NCI-H1417 (cell line): ENCODE measurements around the gene PSMA5.

Experiments used
- DNase-seq, 3 experiments: peaks; one replicate each; lab custom pipeline; 2025; lab: John Stamatoyannopoulos, UW

The PSMA5 gene

GRCh38 chr1:109367626-109368025 is 58.6 kb downstream of the PSMA5 start:
- DNase-seq: no peak

- DNase-seq: no peak
These were observed 60.5 kb downstream of the PSMA5 start for GRCh38 chr1:109365642-109366204.

- DNase-seq: no peak
These were observed 64.6 kb downstream of the PSMA5 start for GRCh38 chr1:109361649-109362048.

GRCh38 chr1:109361069-109361468 is 65.2 kb downstream of the PSMA5 start:
- no peak for DNase-seq

- DNase-seq: peak in 1 of 3 experiments; percentile 15
These were observed 68.6 kb downstream of the PSMA5 start for GRCh38 chr1:109357616-109358015.

- DNase-seq: peak in 2 of 3 experiments; percentile 26 to 72
These were observed 69.3 kb downstream of the PSMA5 start for GRCh38 chr1:109356915-109357314.

- DNase-seq: no peak
These were observed 69.7 kb downstream of the PSMA5 start for GRCh38 chr1:109356505-109356904.

GRCh38 chr1:109354929-109355328 is 71.3 kb downstream of the PSMA5 start:
- DNase-seq: no peak

GRCh38 chr1:109351457-109351856 is 74.8 kb downstream of the PSMA5 start:
- DNase-seq: no peak

GRCh38 chr1:109350655-109351054 is 75.6 kb downstream of the PSMA5 start:
- DNase-seq: no peak

GRCh38 chr1:109350182-109350581 is 76.1 kb downstream of the PSMA5 start:
- DNase-seq: no peak
